Gastroesophageal sphincter (tissue), 3 donors: Measurements from ENCODE around the gene CARD14.

Experiments used
- CTCF ChIP-seq, 4 experiments: fragments of 200-600 bp in 2 of 4; fragments of 450-650 bp in 2 of 4; sonication (generic) in 1 of 4; IDR thresholded peaks; one replicate each; pipeline ENCODE4 v1.5.1; 2017 to 2019; ENCODE audit warnings: antibody characterized with exemption in 4 of 4, mild to moderate bottlenecking in 2 of 4, moderate library complexity in 2 of 4
- EP300 ChIP-seq: sonication (generic); formaldehyde crosslinking; IDR thresholded peaks from one replicate; pipeline ENCODE4 v1.6.1; 2017; ENCODE audit warnings: antibody characterized with exemption, mild to moderate bottlenecking

- TF ChIP-seq CTCF (IDR thresholded peaks at IDR 0.05), result no peak
- no peak for TF ChIP-seq EP300
These were observed 75.9 kb downstream of the CARD14 start for GRCh38 chr17:80245566-80246265.
